MG63 (cell line): ENCODE results near the gene GRK5. TPM values are rescaled to one million over a fixed set of nuclear protein-coding genes. Genes with fewer than 3 reads are reported as not detected.
"Not testable (repeated sequence)": the region's sequence is repeated elsewhere in the genome, so short reads cannot be mapped to it uniquely, and the experiment has no call there.

Experiments used
- DNase-seq: peaks from one replicate; pipeline ENCODE4 v3.0.0-alpha.2; 2020
- H3K27me3 ChIP-seq: fragments of 250-450 bp; sonication (Bioruptor Pico); 2 replicates; pipeline ENCODE4 v1.5.1; 2020; ENCODE audit warnings: mild to moderate bottlenecking, moderate library complexity
- H3K36me3 ChIP-seq: fragments of 250-450 bp; sonication (Bioruptor Pico); 2 replicates; pipeline ENCODE4 v1.5.1; 2020; ENCODE audit warnings: mild to moderate bottlenecking, moderate library complexity
- H3K4me3 ChIP-seq: fragments of 250-450 bp; sonication (Bioruptor Pico); 2 replicates; pipeline ENCODE4 v1.5.1; 2020; ENCODE audit warnings: mild to moderate bottlenecking, moderate library complexity
- H3K9me3 ChIP-seq: fragments of 250-450 bp; sonication (Bioruptor Pico); 2 replicates; pipeline ENCODE4 v1.5.1; 2020; ENCODE audit warnings: mild to moderate bottlenecking, moderate library complexity
- total RNA-seq: library from RNA; depleted of rRNA; stranded (reverse); fragments of >200 nt; shearing (Covaris generic); gene quantifications from 2 replicates; pipeline ENCODE4 v1.2.3, GENCODE V29; 2014; ENCODE audit warnings: low replicate concordance

Gene GRK5
- total RNA-seq, 1 experiment from 2014 or later: 22.8 TPM

GRCh38 chr10:119463195-119463594, 255.8 kb downstream of the GRK5 start:
- not testable (repeated sequence) for H3K36me3 ChIP-seq, DNase-seq, H3K9me3 ChIP-seq, H3K4me3 ChIP-seq, H3K27me3 ChIP-seq

- H3K4me3 ChIP-seq: no peak overlapping the region
- no peak for DNase-seq
- H3K27me3 ChIP-seq: peaks cover 8% of the 10 kb centered on the region
- H3K9me3 ChIP-seq: peaks cover 5% of the 10 kb centered on the region
- no peaks in the 10 kb centered on the region for H3K36me3 ChIP-seq
Observed at GRCh38 chr10:119465085-119465484, 257.7 kb downstream of the GRK5 start.

GRCh38 chr10:119466076-119466475, 258.7 kb downstream of the GRK5 start:
- no peak for DNase-seq
- H3K4me3 ChIP-seq: no peak overlapping the region
- H3K9me3 ChIP-seq: peaks cover 5% of the 10 kb centered on the region
- H3K27me3 ChIP-seq: peaks cover 18% of the 10 kb centered on the region
- no peaks in the 10 kb centered on the region for H3K36me3 ChIP-seq

DNA sequence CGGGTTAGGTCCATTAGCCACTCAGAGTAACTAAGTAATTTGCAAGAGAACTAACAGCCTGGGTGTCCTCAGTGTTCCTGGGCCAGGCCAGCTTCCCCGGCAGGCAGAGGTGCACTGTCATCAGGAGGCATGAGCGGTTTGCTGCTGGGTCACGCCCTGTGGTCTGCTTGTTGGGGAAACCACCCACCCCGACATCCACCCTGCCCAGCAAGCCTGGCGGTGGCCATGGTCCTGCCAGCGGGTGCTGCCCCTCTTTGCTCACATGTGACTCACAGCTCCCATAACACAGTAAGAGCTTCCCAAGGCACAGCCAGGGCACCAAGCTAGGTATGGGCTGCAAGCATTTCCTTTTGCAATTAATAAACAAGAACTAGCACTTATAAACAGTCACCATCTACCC, 259.3 kb downstream of the GRK5 start:
- Histone ChIP-seq H3K27me3 (peaks cover 24% of the 10 kb centered on the region), H3K4me3 (no peak overlapping the region), H3K36me3 (no peaks in the 10 kb centered on the region), H3K9me3 (peaks cover 5% of the 10 kb centered on the region)
- DNase-seq: peak; percentile 40

- Histone ChIP-seq H3K27me3 (peaks cover 42% of the 10 kb centered on the region), H3K36me3 (no peaks in the 10 kb centered on the region), H3K9me3 (peaks cover 5% of the 10 kb centered on the region), H3K4me3 (no peak overlapping the region)
- DNase-seq: no peak
Observed at GRCh38 chr10:119468542-119469324, 261.4 kb downstream of the GRK5 start.

DNA sequence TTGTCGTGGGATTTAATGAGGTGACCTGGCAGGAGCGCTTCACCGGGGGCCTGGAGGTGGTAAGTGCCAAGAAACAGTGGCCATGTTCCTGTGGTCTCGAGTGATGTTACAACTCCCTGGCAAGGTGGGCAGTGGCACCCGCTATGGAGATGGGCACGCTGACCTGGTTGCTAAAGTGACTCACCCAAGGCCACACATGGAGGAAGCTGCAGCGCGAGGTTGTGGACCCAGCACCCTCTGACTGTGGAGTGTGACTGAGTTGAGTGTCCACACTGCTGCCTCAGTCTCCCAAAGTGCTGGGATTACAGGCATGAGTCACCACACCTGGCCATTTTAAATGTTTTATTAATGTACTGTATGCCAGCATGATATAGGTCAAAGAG, 261.9 kb downstream of the GRK5 start:
- no peak for DNase-seq
- H3K4me3 ChIP-seq: no peak overlapping the region
- no peaks in the 10 kb centered on the region for H3K36me3 ChIP-seq
- H3K27me3 ChIP-seq: peaks cover 42% of the 10 kb centered on the region
- peaks cover 5% of the 10 kb centered on the region for H3K9me3 ChIP-seq

DNA sequence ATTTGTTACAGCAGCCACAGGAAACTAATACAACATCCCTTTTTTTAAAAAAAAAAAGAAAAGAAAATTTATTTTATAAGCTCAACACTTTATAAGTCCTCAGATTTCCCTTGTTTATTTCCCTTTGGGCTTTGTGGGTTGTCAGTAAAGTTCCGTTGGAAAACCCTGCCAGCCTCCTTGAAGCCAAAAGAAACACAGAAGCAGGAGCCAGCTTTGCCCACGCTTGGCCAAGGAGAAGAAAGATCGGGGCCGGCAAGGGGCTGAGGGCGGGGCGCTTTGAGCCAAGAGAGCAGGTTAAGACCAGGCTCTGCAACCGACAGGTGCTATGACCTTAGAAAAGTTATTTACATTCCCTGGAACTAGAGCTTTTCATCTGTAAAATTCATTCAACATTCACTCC, 262.5 kb downstream of the GRK5 start:
- Histone ChIP-seq H3K36me3 (no peaks in the 10 kb centered on the region), H3K9me3 (peaks cover 5% of the 10 kb centered on the region), H3K4me3 (no peak overlapping the region), H3K27me3 (peaks cover 42% of the 10 kb centered on the region)
- peak; percentile 66 for DNase-seq

DNA sequence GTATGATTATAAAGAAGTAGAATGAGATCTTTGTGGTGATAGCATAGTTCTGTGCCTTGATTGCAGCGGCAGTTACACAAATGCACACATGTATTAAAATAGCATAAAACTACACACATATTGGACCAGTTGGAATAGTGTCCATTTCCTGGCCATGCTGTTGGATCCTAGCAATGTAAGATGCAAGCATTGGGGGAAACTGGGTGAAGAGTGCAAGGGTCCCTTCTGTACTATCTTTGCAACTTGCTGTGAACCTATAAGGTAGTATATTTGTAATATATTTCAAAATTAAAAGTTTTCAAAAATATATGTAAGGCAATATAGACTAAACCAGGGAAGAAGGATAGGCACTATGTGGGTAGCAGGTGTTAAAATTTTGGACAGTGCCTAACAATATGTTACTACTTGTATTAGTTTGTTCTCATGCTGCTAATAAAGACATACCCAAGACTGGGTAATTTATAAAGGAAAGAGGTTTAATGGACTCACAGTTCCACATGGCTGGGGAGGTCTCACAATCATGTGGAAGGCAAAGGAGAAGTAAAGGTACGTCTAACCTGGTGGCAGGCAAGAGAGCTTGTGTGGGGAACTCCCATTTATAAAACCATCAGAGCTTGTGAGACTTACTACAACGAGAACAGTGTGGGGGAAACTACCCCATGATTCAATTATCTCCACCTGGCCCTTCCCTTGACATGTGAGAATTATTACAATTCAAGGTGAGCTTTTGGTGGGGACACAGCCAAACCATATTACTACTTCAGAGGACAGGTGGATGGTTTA, 263.7 kb downstream of the GRK5 start:
- no peak overlapping the region for H3K4me3 ChIP-seq
- peaks cover 39% of the 10 kb centered on the region for H3K27me3 ChIP-seq
- H3K36me3 ChIP-seq: no peaks in the 10 kb centered on the region
- peaks cover 5% of the 10 kb centered on the region for H3K9me3 ChIP-seq
- DNase-seq: no peak

- no peaks in the 10 kb centered on the region for H3K36me3 ChIP-seq
- H3K27me3 ChIP-seq: peaks cover 43% of the 10 kb centered on the region
Observed at GRCh38 chr10:119473771-119474170, 266.4 kb downstream of the GRK5 start.

GRCh38 chr10:119474606-119475005, 267.2 kb downstream of the GRK5 start:
- Histone ChIP-seq H3K27me3 (peaks cover 47% of the 10 kb centered on the region), H3K9me3 (peaks cover under 1% of the 10 kb centered on the region)

More at GRCh38 chr10:119473771-119474170, 266.4 kb downstream of the GRK5 start:
- peaks cover 5% of the 10 kb centered on the region for H3K9me3 ChIP-seq
- DNase-seq: no peak
- H3K4me3 ChIP-seq: no peak overlapping the region

GRCh38 chr10:119477444-119477843, 270.1 kb downstream of the GRK5 start:
- no peaks in the 10 kb centered on the region for H3K36me3 ChIP-seq
- H3K27me3 ChIP-seq: peaks cover 23% of the 10 kb centered on the region
- H3K9me3 ChIP-seq: no peaks in the 10 kb centered on the region
- no peak overlapping the region for H3K4me3 ChIP-seq
- DNase-seq: no peak

More at GRCh38 chr10:119474606-119475005, 267.2 kb downstream of the GRK5 start:
- no peak for DNase-seq
- H3K4me3 ChIP-seq: no peak overlapping the region
- H3K36me3 ChIP-seq: no peaks in the 10 kb centered on the region

DNA sequence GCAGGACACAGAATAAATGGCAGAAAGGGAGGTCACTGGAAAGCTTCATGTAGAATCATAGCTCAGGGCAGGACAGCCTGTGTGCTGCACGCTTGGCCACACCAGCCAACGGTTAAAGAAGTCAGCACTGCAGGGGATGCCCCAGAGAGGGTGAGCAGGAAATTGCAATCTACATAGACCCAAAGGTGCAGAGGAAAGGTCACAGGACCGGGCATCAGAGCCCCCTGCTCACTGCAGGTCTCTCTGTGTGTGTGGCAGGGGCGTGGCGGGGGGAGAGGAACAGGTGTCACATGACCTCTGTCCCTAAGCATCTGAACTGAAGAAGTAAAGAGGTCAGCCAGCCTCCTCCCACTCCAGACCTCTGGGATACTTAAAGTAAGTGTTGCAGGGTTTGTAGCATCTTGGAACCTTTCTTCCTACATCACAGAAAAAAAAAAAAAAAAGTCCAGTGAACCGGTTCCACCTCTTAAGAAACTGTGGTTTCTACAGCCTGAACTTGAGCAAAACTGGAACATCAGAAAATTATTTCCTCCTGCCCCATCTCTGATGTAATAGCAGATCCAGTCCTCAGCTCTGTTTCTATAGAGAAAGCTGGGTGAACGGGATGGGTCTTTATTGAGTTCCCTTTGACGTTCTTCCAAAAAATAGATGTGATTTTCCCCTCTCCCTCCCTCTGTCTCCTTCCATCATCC, 270.9 kb downstream of the GRK5 start:
- H3K27me3 ChIP-seq: peaks cover 15% of the 10 kb centered on the region

DNA sequence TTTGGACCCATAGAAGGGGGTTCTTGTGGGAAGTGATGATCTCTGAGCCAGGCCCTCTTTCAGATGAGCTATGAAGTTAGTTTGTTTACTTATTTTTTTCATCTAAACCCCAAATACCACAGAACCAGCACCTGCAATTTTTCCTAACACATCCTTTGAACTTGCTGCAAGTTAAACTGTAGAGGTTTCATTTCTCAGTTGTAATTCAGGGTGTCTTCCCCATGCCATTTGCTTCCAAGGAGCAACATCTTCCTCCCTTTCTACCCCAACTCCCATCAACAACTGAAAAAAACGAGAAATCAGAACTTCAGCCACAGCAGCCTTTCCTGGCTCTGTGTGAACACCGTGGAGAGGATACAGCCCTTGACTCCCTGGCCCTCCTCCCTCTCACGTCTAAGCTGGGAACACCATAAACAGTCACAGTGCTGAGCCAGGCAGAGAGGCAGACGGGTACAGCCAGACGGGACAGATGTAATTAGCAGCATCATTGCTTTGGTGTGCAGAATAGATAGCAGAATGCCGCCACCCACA, 271.5 kb downstream of the GRK5 start:
- no peak for DNase-seq
- no peaks in the 10 kb centered on the region for H3K9me3 ChIP-seq
- peaks cover 13% of the 10 kb centered on the region for H3K27me3 ChIP-seq
- H3K4me3 ChIP-seq: no peak overlapping the region
- H3K36me3 ChIP-seq: no peaks in the 10 kb centered on the region

More for the DNA sequence above, 270.9 kb downstream of the GRK5 start:
- no peak for DNase-seq
- Histone ChIP-seq H3K36me3 (no peaks in the 10 kb centered on the region), H3K4me3 (no peak overlapping the region), H3K9me3 (no peaks in the 10 kb centered on the region)

GRCh38 chr10:119479532-119479931, 272.2 kb downstream of the GRK5 start:
- Histone ChIP-seq H3K9me3 (no peaks in the 10 kb centered on the region), H3K27me3 (peaks cover 13% of the 10 kb centered on the region), H3K36me3 (no peaks in the 10 kb centered on the region), H3K4me3 (no peak overlapping the region)
- DNase-seq: no peak

- DNase-seq: peak; percentile 70
- no peaks in the 10 kb centered on the region for H3K36me3 ChIP-seq
- H3K27me3 ChIP-seq: peaks cover 13% of the 10 kb centered on the region
- H3K4me3 ChIP-seq: no peak overlapping the region
- H3K9me3 ChIP-seq: no peaks in the 10 kb centered on the region
Observed at GRCh38 chr10:119480667-119481066, 273.3 kb downstream of the GRK5 start.

DNA sequence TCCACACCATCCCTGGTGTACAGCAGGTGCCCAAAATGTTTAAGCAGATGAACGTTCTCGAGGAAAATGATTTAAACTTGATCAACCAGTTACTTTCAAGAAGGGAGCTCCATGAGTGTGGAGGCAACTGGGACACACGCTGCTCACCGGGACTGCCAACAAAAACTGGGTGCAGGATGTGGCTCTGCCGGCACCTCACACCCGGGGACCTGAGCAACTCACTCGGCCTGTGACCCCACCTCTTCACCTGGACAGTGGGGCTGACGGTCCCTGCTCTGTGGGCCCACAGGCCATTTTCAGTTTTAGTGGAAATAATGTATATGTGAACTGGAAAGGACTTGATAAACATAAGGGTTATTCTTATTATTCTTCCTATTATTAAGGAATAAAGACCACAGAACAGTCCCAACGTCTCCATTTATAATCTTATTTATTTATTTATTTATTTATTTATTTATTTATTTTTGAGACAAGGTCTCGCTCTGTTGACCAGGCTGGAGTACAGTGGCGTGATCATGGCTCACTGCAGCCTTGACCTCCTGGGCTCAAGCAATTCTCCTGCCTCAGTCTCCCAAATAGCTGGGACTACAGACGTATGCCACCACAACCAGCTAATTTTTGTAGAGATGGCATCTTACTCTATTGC, 274.5 kb downstream of the GRK5 start:
- H3K27me3 ChIP-seq: peaks cover 7% of the 10 kb centered on the region
- no peaks in the 10 kb centered on the region for H3K36me3 ChIP-seq
- DNase-seq: no peak
- no peak overlapping the region for H3K4me3 ChIP-seq
- no peaks in the 10 kb centered on the region for H3K9me3 ChIP-seq
